Measurements from ENCODE around the gene ARHGEF10L.

DNA sequence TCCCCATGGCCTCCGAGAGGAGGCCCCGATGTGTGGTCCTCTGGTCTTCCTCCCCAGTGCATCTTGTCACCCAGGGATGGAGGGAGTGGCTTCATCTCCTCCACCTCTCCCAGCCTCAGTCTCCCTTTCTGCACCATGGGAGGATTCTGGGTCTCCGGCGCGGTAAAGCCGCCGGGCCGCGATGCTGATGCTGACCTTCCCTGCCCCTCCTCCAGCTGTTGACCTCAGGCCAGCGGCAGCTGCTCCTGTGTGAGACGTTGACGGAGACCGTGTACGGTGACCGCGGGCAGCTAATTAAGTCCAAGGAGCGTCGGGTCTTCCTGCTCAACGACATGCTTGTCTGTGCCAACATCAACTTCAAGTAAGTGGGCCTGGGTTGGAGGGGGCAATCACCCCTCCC, 92.6 kb downstream of the ARHGEF10L start:
- TF ChIP-seq POLR2A (IDR thresholded peaks at IDR 0.05), result no peak
- no peak for TF ChIP-seq EP300 (IDR thresholded peaks at IDR 0.05)
- TF ChIP-seq, protein P1, sequence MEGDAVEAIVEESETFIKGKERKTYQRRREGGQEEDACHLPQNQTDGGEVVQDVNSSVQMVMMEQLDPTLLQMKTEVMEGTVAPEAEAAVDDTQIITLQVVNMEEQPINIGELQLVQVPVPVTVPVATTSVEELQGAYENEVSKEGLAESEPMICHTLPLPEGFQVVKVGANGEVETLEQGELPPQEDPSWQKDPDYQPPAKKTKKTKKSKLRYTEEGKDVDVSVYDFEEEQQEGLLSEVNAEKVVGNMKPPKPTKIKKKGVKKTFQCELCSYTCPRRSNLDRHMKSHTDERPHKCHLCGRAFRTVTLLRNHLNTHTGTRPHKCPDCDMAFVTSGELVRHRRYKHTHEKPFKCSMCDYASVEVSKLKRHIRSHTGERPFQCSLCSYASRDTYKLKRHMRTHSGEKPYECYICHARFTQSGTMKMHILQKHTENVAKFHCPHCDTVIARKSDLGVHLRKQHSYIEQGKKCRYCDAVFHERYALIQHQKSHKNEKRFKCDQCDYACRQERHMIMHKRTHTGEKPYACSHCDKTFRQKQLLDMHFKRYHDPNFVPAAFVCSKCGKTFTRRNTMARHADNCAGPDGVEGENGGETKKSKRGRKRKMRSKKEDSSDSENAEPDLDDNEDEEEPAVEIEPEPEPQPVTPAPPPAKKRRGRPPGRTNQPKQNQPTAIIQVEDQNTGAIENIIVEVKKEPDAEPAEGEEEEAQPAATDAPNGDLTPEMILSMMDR (IDR thresholded peaks at IDR 0.05), result no peak
